Ishikawa (cell line): ENCODE results near the gene RHCE.

ENCODE experiments used
- EP300 ChIP-seq: IDR thresholded peaks from 2 replicates; pipeline ENCODE4 v1.6.1; 2012; ENCODE audit warnings: borderline replicate concordance
- MAX ChIP-seq: IDR thresholded peaks from 2 replicates; pipeline ENCODE4 v1.6.1; 2012
- NFIC ChIP-seq: IDR thresholded peaks from 2 replicates; pipeline ENCODE4 v1.6.1; 2012
- REST ChIP-seq: IDR thresholded peaks from 2 replicates; pipeline ENCODE4 v1.6.1; 2012; ENCODE audit warnings: low read depth, mild to moderate bottlenecking
- YY1 ChIP-seq: IDR thresholded peaks from 2 replicates; pipeline ENCODE4 v1.6.1; 2012; ENCODE audit warnings: low read depth
- ZBTB7A ChIP-seq: IDR thresholded peaks from 2 replicates; pipeline ENCODE4 v1.6.1; 2012; ENCODE audit warnings: low read depth

DNA sequence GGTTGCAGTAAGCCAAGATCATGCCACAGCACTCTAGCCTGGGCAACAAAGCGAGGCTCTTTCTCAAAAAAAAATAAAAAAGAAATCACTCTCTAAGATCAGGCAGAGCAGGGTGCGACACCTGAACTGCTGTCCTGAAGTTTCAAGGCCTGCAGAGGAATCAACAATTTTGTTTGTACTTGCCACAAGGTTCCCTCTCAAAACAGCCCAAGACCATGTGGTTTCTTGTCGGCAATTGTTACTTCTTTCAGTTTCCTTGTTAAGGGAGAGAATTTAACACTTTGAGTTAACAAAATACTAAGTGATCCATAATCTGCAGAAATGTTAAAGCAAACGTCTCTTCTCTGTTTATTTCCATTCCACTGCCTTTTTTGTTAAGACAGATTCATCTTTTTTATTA, 46.6 kb upstream of the RHCE start:
- TF ChIP-seq REST (no peak), EP300 (no peak), MAX (no peak), ZBTB7A (no peak), YY1 (no peak), NFIC (no peak)
